Measurements from ENCODE around the gene PPP3CA. TPM values are rescaled to one million over a fixed set of nuclear protein-coding genes. Genes with fewer than 3 reads are reported as not detected.

Gene PPP3CA
- total RNA-seq, 1 experiment from 2014 or later: 31.0 TPM

- no TSS peak for BruUV-seq (replicated peaks)
- DNase-seq (ENCODE audit: low read depth, low spot score) (no peak), ATAC-seq (no peak)
- ChIA-PET POLR2A (no interaction called here), CTCF (no interaction called here)
- no peaks in the 10 kb centered on the region for H3K9me3 ChIP-seq (ENCODE audit: control insufficient read depth, insufficient read depth, low read depth, low read length)
- H3K4me3 ChIP-seq (ENCODE audit: low read depth in 2 of 2, low read length in 2 of 2): no peak overlapping the region
- H3K4me1 ChIP-seq (ENCODE audit: control insufficient read depth, insufficient read depth, low read length): no peaks in the 10 kb centered on the region
- no peaks in the 10 kb centered on the region for H3K36me3 ChIP-seq (ENCODE audit: control insufficient read depth, insufficient read depth, low read length)
- TF ChIP-seq TCF7L2 (IDR thresholded peaks at IDR 0.05; ENCODE audit: low read depth, low read length): no peak
- TF ChIP-seq REST (IDR thresholded peaks at IDR 0.05; ENCODE audit: insufficient read depth in 1 of 2, low read depth in 2 of 2, low read length in 1 of 2): no peak
- TF ChIP-seq CTCF (IDR thresholded peaks at IDR 0.05): no peak
- TF ChIP-seq SIN3A (IDR thresholded peaks at IDR 0.05; ENCODE audit: borderline replicate concordance, insufficient read depth, low read depth, low read length): no peak
- no peak for TF ChIP-seq POLR2AphosphoS5 (IDR thresholded peaks at IDR 0.05; ENCODE audit: low read depth, low read length)
- intact Hi-C loops (cut with micrococcal nuclease; ENCODE audit: unreplicated experiment): no loop called here
- no peak overlapping the region for H3K27ac ChIP-seq (ENCODE audit: low read length)
- H3K27me3 ChIP-seq (ENCODE audit: control insufficient read depth, insufficient read depth, low read length): no peaks in the 10 kb centered on the region
- in situ Hi-C loops (cut with HindIII; ENCODE audit: low pct_unique_long_range_greater_than_20kb, low sequenced_read_pairs): no loop called here
Observed at GRCh38 chr4:101277671-101278070, 69.7 kb downstream of the PPP3CA start.

- no peaks in the 10 kb centered on the region for H3K4me1 ChIP-seq (ENCODE audit: control insufficient read depth, insufficient read depth, low read length)
- H3K4me3 ChIP-seq (ENCODE audit: low read depth in 2 of 2, low read length in 2 of 2): no peak overlapping the region
- H3K36me3 ChIP-seq (ENCODE audit: control insufficient read depth, insufficient read depth, low read length): no peaks in the 10 kb centered on the region
- no peak for ATAC-seq
- intact Hi-C loops (cut with micrococcal nuclease; ENCODE audit: unreplicated experiment) (no loop called here), in situ Hi-C loops (cut with HindIII; ENCODE audit: low pct_unique_long_range_greater_than_20kb, low sequenced_read_pairs) (no loop called here)
- H3K9me3 ChIP-seq (ENCODE audit: control insufficient read depth, insufficient read depth, low read depth, low read length): no peaks in the 10 kb centered on the region
- no TSS peak for BruUV-seq (replicated peaks)
- TF ChIP-seq CTCF (IDR thresholded peaks at IDR 0.05): no peak
- TF ChIP-seq TCF7L2 (IDR thresholded peaks at IDR 0.05; ENCODE audit: low read depth, low read length): no peak
- TF ChIP-seq POLR2AphosphoS5 (IDR thresholded peaks at IDR 0.05; ENCODE audit: low read depth, low read length): no peak
- TF ChIP-seq SIN3A (IDR thresholded peaks at IDR 0.05; ENCODE audit: borderline replicate concordance, insufficient read depth, low read depth, low read length): no peak
- TF ChIP-seq REST (IDR thresholded peaks at IDR 0.05; ENCODE audit: insufficient read depth in 1 of 2, low read depth in 2 of 2, low read length in 1 of 2): no peak
- POLR2A ChIA-PET: no interaction called here
- H3K27ac ChIP-seq (ENCODE audit: low read length): no peak overlapping the region
- CTCF ChIA-PET: no interaction called here
- no peaks in the 10 kb centered on the region for H3K27me3 ChIP-seq (ENCODE audit: control insufficient read depth, insufficient read depth, low read length)
- no peak for DNase-seq (ENCODE audit: low read depth, low spot score)
Observed at GRCh38 chr4:101276661-101277060, 70.7 kb downstream of the PPP3CA start.
